Measurements from ENCODE around the gene CUTA.

CUTA gene

GRCh38 chr6:33412140-33413009, 5.5 kb downstream of the CUTA start:
- TF ChIP-seq CTCF (IDR thresholded peaks at IDR 0.05; ENCODE audit: low read length, missing control alignments): no peak
- H3K4me3 ChIP-seq (replicated peaks; ENCODE audit: low read depth, low read length): peak overlapping the region; percentile 65
- no peak for DNase-seq (ENCODE audit: low read depth)

- no peak for DNase-seq (ENCODE audit: low read depth)
These were observed 6.3 kb downstream of the CUTA start for GRCh38 chr6:33411632-33412005.

GRCh38 chr6:33410711-33411631, 6.9 kb downstream of the CUTA start, which contains the start of gene PHF1:
TSS of gene PHF1 (plus strand) at chr6:33411014. CDS start at chr6:33412264, 1,250 bp downstream.
- no peak for TF ChIP-seq CTCF (IDR thresholded peaks at IDR 0.05; ENCODE audit: low read length, missing control alignments)
- peak; percentile 86 for DNase-seq (ENCODE audit: low read depth)
- H3K4me3 ChIP-seq (replicated peaks; ENCODE audit: low read depth, low read length): peak within 1 kb of the TSS; percentile 72

More at GRCh38 chr6:33411632-33412005, 6.3 kb downstream of the CUTA start:
- no peak for TF ChIP-seq CTCF (IDR thresholded peaks at IDR 0.05; ENCODE audit: low read length, missing control alignments)
- H3K4me3 ChIP-seq (replicated peaks; ENCODE audit: low read depth, low read length): peak overlapping the region; percentile 65

DNA sequence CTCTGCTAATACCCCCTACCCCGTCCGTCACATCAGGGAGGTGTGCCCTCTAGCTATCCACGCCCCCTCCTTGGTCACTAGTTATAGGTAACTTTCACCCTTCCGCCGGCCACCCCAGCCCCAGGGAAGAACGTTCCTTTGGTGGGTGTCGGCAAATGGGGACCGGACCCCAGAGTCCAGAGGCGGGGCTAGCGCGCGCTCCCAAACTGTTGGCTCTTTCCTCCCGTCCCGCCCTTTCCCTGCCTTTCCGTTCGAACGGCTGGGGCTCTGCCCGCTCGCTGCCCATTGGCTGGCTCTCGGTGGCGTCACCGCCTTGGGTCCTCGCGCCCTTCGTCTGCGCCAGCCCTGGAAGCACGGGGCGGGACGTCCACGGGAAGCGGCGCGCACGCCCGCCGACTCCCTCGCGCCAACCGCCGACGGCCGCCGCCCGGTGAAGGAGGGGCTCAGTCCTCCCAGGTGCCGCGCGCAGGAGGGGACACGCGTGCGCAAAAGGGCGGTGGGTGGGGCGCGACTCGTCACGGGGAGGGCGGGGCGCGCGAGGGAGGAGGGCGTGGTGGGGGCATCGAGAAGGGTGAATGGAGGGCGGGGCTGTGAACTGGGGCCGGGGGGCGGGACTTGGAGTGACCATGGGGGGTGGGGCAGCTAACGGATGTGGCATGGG, 7.7 kb downstream of the CUTA start:
- peak overlapping the region; percentile 72 for H3K4me3 ChIP-seq (replicated peaks; ENCODE audit: low read depth, low read length)
- DNase-seq (ENCODE audit: low read depth): peak; percentile 98
- TF ChIP-seq CTCF (IDR thresholded peaks at IDR 0.05; ENCODE audit: low read length, missing control alignments): no peak

DNA sequence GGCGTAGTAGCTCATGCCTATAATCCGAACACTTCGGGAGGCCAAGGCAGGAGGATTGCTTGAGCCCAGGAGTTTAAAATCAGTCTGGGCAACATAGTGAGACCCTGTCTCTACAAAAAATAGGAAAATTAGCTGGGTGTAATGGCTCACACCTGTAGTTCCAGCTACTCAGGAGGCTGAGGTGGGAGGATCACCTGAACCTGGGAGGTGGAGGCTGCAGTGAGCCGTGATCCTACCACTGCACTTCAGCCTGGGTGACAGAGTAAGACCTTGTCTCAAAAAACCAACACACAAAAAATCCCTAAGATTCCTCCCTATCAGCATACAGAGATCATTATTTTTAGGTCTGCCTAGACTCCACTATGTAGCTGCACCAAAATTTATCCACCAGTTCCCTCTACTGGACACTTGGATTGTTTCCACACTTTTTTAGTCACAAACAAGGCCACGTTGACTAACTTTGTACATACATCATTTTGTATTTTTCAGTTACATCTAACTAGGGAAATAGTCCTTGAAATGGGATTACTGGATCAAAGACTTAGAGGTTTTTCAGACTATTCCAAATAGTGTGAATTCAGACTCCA, 10.7 kb downstream of the CUTA start:
- peak; percentile 80 for DNase-seq (ENCODE audit: low read depth)
- H3K4me3 ChIP-seq (replicated peaks; ENCODE audit: low read depth, low read length): no peak overlapping the region
- peak; percentile 45 for TF ChIP-seq CTCF (IDR thresholded peaks at IDR 0.05; ENCODE audit: low read length, missing control alignments)

DNA sequence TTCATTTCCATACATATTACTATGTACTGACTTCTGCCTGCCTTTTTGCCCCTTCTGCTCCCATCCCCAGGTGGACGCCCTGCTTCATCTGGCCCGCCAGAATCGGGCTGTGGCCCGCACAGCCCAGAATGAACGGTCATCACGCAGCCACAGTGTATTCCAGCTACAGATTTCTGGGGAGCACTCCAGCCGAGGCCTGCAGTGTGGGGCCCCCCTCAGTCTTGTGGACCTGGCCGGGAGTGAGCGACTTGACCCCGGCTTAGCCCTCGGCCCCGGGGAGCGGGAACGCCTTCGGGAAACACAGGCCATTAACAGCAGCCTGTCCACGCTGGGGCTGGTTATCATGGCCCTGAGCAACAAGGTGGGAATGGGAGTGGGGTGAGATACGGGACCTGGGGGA, 11.8 kb downstream of the CUTA start:
- no peak overlapping the region for H3K4me3 ChIP-seq (replicated peaks; ENCODE audit: low read depth, low read length)
- DNase-seq (ENCODE audit: low read depth): no peak
- no peak for TF ChIP-seq CTCF (IDR thresholded peaks at IDR 0.05; ENCODE audit: low read length, missing control alignments)

Data from fibroblast of pulmonary artery (primary cell).